SU-DHL-6 (cell line): Measurements from ENCODE around the gene DMBT1.

ENCODE experiments used
- H2AFZ ChIP-seq: fragments of 200-600 bp; sonication (generic); 2 replicates; pipeline ENCODE4 v1.6.1; 2014; ENCODE audit warnings: low read depth, mild to moderate bottlenecking, moderate library complexity, mixed read lengths, antibody characterized with exemption, low read length; ENCODE audit not compliant: severe bottlenecking
- H3F3A ChIP-seq: fragments of 200-600 bp; shearing (Covaris generic); 2 replicates; pipeline ENCODE4 v1.6.0; 2016; ENCODE audit warnings: antibody characterized with exemption, mild to moderate bottlenecking; ENCODE audit not compliant: insufficient read depth
- H3K27ac ChIP-seq: fragments of 200-600 bp; sonication (generic); 2 replicates; pipeline ENCODE4 v1.5.1; 2016; ENCODE audit warnings: low read depth, mild to moderate bottlenecking, low read length, moderate library complexity, mixed read lengths
- H3K27me3 ChIP-seq: fragments of 200-600 bp; sonication (generic), shearing (Covaris generic); 2 replicates; pipeline ENCODE4 v1.6.0; 2014; ENCODE audit warnings: mild to moderate bottlenecking, low read length
- H3K36me3 ChIP-seq: fragments of 200-600 bp; sonication (generic); 2 replicates; pipeline ENCODE4 v1.6.1; 2014; ENCODE audit warnings: mild to moderate bottlenecking, low read length, mixed read lengths
- H3K4me2 ChIP-seq: fragments of 300-600, 200-600 bp; shearing (Covaris generic), sonication (generic); 2 replicates; pipeline ENCODE4 v1.6.0; 2014; ENCODE audit warnings: low read length, low read depth, mild to moderate bottlenecking; ENCODE audit not compliant: poor library complexity, severe bottlenecking
- H3K4me3 ChIP-seq: fragments of 200-600 bp; sonication (generic); 2 replicates; pipeline ENCODE4 v1.5.1; 2014; ENCODE audit warnings: antibody characterized with exemption, low read length, mild to moderate bottlenecking, mixed read lengths; ENCODE audit not compliant: insufficient read depth, poor library complexity, severe bottlenecking
- H3K79me2 ChIP-seq: fragments of 200-600 bp; sonication (generic); 2 replicates; pipeline ENCODE4 v1.6.1; 2014; ENCODE audit warnings: mild to moderate bottlenecking, low read length, moderate library complexity; ENCODE audit not compliant: insufficient read depth
- H3K9ac ChIP-seq: fragments of 200-600 bp; sonication (generic); 2 replicates; pipeline ENCODE4 v1.7.0; 2014; ENCODE audit warnings: mild to moderate bottlenecking, low read length
- H3K9me2 ChIP-seq: fragments of 200-600 bp; sonication (generic); replicated peaks from 2 replicates; pipeline ENCODE4 v1.6.1; 2014; ENCODE audit warnings: low read length; ENCODE audit not compliant: insufficient read depth
- H3K9me3 ChIP-seq: fragments of 200-600 bp; sonication (generic); 2 replicates; pipeline ENCODE4 v1.6.1; 2014; ENCODE audit warnings: low read length, mixed read lengths; ENCODE audit not compliant: insufficient read depth
- H4K20me1 ChIP-seq: fragments of 200-600 bp; sonication (generic); 2 replicates; pipeline ENCODE4 v1.6.1; 2014; ENCODE audit warnings: low read depth, mild to moderate bottlenecking, antibody characterized with exemption, low read length, moderate library complexity, mixed read lengths
- EZH2phosphoT487 ChIP-seq: fragments of 200-600 bp; sonication (generic), shearing (Covaris generic); conservative IDR thresholded peaks from 2 replicates; pipeline ENCODE4 v1.6.1; 2018; ENCODE audit warnings: mild to moderate bottlenecking, antibody characterized with exemption, low read length, moderate library complexity, mixed read lengths
- TF ChIP-seq, protein P1 (sequence below): fragments of 200-600 bp; sonication (generic); IDR thresholded peaks from one replicate; pipeline ENCODE4 v1.5.1; 2017; ENCODE audit warnings: antibody characterized with exemption, mild to moderate bottlenecking, low read length, moderate library complexity; ENCODE audit not compliant: insufficient read depth, poor library complexity, severe bottlenecking

Gene DMBT1

DNA sequence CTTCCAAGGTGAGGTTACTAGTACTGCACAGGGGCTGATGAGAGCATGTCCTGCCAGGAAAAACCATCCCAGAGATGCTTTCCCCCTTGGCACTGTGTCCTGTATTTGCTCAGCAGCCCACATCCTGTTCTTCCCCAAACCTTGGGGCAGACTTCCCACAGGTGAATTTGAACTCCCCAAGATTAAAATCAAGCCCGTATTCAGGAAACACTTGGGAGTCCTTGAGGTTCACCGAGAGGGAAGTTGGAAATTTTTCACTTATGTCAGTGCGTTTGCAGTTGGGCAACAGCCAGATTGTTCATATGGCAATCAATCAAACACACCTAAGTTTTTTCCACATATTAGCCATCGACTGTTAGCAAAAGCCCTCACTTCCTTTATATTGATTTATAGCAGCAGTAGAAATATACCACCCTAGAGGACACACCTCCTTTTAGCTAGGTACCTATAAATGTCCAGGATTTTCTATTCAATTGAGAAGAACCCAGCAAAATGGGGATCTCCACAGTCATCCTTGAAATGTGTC, at the start of gene DMBT1:
Gene DMBT1 (plus strand): TSS at position 476 of the 526 bp plus-strand sequence. CDS start 17 bp downstream, at position 493.
- Histone ChIP-seq H3K9ac (no peak within 1 kb of the TSS), H3K27ac (no peak within 1 kb of the TSS), H3F3A (no peaks in the 10 kb centered on the region), H3K4me3 (no peak within 1 kb of the TSS), H3K79me2 (no peaks in the 10 kb centered on the region), H3K9me2 (no peaks in the 10 kb centered on the region), H3K9me3 (no peaks in the 10 kb centered on the region), H4K20me1 (no peaks in the 10 kb centered on the region), H3K27me3 (no peaks in the 10 kb centered on the region), H3K36me3 (no peaks in the 10 kb centered on the region), H3K4me2 (no peak within 1 kb of the TSS), H2AFZ (no peak within 1 kb of the TSS)
- no peak for TF ChIP-seq EZH2phosphoT487

DNA sequence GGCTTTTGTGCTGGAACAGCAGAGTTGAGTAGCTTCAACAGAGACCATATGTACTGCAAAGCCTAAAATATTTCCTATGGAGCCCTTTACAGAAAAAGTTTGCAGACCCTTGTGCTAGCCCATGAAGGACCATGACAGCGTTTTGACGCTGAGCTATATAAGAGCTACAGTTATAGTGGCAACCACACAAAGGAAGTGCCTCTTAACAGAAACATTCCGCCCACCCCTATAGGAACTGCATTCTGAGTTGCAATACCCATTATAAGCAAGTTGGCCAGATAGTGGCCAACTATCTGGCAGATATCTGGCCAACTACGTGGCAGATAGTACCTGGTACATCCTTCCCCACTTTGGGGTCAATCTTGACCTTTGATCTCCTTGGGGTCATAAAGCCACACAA, 47.5 kb upstream of the DMBT1 start:
- no peak overlapping the region for H2AFZ ChIP-seq
- no peak overlapping the region for H3K4me3 ChIP-seq
- no peak overlapping the region for H3K4me2 ChIP-seq
- no peaks in the 10 kb centered on the region for H4K20me1 ChIP-seq
- H3K9ac ChIP-seq: no peak overlapping the region
- no peak overlapping the region for H3K27ac ChIP-seq
- no peaks in the 10 kb centered on the region for H3K9me2 ChIP-seq
- no peaks in the 10 kb centered on the region for H3K9me3 ChIP-seq
- no peaks in the 10 kb centered on the region for H3F3A ChIP-seq
- H3K27me3 ChIP-seq: no peaks in the 10 kb centered on the region
- no peaks in the 10 kb centered on the region for H3K79me2 ChIP-seq
- no peak for TF ChIP-seq EZH2phosphoT487
- no peaks in the 10 kb centered on the region for H3K36me3 ChIP-seq

DNA sequence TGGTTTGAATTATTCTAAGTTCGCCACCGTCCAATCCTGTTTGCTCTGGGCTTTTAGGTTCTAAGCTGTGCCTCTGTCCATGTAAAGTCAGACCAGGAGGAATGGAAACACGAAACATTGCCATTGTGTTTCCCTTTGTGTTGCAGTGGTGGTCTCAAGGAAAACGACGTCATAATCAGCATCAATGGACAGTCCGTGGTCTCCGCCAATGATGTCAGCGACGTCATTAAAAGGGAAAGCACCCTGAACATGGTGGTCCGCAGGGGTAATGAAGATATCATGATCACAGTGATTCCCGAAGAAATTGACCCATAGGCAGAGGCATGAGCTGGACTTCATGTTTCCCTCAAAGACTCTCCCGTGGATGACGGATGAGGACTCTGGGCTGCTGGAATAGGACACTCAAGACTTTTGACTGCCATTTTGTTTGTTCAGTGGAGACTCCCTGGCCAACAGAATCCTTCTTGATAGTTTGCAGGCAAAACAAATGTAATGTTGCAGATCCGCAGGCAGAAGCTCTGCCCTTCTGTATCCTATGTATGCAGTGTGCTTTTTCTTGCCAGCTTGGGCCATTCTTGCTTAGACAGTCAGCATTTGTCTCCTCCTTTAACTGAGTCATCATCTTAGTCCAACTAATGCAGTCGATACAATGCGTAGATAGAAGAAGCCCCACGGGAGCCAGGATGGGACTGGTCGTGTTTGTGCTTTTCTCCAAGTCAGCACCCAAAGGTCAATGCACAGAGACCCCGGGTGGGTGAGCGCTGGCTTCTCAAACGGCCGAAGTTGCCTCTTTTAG, 46.3 kb upstream of the DMBT1 start:
- Histone ChIP-seq H3K27ac (no peak overlapping the region), H3K4me2 (no peak overlapping the region), H3K27me3 (no peaks in the 10 kb centered on the region), H3K9ac (no peak overlapping the region), H4K20me1 (no peaks in the 10 kb centered on the region), H3K36me3 (no peaks in the 10 kb centered on the region), H3K79me2 (no peaks in the 10 kb centered on the region), H3F3A (no peaks in the 10 kb centered on the region), H3K9me2 (no peaks in the 10 kb centered on the region), H2AFZ (no peak overlapping the region), H3K4me3 (no peak overlapping the region), H3K9me3 (no peaks in the 10 kb centered on the region)
- TF ChIP-seq, protein P1, sequence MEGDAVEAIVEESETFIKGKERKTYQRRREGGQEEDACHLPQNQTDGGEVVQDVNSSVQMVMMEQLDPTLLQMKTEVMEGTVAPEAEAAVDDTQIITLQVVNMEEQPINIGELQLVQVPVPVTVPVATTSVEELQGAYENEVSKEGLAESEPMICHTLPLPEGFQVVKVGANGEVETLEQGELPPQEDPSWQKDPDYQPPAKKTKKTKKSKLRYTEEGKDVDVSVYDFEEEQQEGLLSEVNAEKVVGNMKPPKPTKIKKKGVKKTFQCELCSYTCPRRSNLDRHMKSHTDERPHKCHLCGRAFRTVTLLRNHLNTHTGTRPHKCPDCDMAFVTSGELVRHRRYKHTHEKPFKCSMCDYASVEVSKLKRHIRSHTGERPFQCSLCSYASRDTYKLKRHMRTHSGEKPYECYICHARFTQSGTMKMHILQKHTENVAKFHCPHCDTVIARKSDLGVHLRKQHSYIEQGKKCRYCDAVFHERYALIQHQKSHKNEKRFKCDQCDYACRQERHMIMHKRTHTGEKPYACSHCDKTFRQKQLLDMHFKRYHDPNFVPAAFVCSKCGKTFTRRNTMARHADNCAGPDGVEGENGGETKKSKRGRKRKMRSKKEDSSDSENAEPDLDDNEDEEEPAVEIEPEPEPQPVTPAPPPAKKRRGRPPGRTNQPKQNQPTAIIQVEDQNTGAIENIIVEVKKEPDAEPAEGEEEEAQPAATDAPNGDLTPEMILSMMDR: no peak
- no peak for TF ChIP-seq EZH2phosphoT487

DNA sequence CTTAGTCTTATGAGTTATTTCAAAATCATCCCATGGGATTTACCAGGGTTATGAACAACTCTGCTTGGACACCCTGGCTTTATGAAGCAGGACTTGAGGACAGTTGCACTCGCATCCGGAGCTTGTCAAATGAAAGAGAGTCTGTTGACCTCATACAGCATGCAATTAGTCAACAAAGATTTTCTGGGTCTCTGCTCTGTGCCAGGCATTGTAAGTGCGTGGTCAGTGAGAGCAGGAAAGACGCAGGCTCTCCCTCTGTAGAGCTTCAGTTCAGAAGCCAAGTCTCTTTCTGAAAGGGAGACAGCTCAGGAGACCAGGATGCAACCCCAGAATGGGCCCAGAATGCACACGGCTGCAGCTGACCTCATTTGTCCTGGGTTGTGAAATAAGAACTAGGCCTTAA, 45.5 kb upstream of the DMBT1 start:
- Histone ChIP-seq H3K4me3 (no peak overlapping the region), H3K27ac (no peak overlapping the region), H3K36me3 (no peaks in the 10 kb centered on the region), H3K79me2 (no peaks in the 10 kb centered on the region), H3K4me2 (no peak overlapping the region), H2AFZ (no peak overlapping the region), H4K20me1 (no peaks in the 10 kb centered on the region), H3F3A (no peaks in the 10 kb centered on the region), H3K9me3 (no peaks in the 10 kb centered on the region), H3K9me2 (no peaks in the 10 kb centered on the region), H3K9ac (no peak overlapping the region), H3K27me3 (no peaks in the 10 kb centered on the region)
- TF ChIP-seq, protein P1: no peak
